NCI-H187 (cell line): ENCODE data around the gene ISM2.

Experiments used
- DNase-seq, 2 experiments: peaks; one replicate each; lab custom pipeline; 2025; lab: John Stamatoyannopoulos, UW

The ISM2 gene

DNA sequence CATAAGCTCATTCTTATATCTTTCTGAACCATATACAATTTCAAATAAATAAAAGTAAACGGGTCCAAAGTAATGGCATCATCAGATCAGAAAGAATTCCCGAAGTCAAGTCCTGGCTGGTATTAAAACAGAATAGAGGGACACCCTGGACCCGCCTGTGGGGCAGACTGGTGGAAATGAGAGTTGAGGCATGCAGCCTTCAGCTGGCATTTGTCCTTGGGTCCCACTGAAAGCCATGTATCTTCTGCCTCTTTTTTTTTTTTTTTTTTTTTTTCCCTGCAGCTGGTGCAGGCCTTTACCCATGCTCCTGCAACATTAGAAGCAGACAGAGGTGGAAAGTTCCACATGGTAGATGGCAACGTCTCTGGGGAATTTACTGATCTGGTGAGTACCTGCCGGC lies 30.8 kb downstream of the ISM2 start:
- no peak for DNase-seq

DNA sequence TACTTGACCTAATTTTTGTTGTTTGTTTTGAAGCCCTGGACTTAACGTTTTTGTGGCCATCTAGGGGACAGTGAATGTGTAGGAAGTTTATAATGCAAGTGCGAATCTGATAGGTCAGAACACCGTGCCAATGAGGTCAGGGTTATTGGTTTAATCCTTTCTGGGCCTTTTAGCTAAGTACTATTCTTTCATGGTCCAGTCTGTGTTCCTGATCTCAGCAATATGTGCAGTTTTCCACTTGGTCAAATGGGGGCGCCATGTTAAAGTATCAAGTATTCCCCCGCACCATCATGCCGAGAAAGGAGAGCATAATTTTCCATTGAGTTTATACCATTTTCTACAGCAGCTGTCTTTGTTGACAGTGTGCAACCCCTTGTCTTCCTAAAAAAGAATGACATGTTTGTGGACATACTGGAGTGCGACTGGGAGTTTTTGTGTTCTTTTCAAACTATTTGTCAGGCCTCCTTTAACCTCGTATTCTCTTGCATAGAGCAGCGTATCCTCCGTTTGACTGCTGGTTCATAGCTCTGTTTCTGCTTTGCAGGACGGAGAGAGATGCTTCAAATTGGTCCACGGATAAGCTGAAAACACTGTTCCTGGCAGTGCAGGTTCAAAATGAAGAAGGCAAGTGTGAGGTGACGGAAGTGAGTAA lies 39.4 kb downstream of the ISM2 start:
- peak in 1 of 2 experiments; percentile 20 for DNase-seq

DNA sequence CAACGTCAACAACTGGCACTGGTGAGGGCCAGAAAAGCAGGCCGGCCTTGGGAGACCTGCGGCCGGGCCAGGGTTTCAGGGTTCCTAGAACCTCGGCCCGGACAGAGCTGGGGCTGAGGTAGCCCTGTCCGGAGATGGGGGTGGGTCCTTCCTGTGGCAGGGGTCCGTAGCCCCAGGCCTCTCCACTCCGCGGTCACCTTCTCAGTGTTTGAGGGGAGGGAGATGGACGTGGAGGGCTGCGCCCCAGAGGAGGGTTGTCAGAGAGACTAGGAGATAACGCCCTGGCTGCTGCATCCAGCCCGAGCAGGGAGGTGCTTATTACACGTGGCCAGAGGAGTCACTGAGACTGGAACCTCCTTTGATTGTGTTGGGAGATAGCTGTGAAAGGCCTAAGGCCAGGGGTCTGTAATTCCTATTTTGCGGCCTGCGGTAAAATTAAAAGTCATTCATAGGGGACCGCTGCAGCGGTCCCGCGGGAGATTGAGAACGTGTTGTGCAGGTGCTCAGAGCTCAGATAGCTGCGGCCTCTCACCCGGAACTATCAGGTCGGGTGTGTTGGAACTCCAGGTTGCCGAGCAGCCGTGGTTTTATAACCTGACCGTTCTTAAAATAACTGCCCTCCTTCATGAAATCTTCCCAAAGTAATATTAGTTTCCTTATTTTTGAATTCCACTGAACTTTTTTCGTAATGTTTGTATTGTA lies 40.2 kb downstream of the ISM2 start:
- no peak for DNase-seq

DNA sequence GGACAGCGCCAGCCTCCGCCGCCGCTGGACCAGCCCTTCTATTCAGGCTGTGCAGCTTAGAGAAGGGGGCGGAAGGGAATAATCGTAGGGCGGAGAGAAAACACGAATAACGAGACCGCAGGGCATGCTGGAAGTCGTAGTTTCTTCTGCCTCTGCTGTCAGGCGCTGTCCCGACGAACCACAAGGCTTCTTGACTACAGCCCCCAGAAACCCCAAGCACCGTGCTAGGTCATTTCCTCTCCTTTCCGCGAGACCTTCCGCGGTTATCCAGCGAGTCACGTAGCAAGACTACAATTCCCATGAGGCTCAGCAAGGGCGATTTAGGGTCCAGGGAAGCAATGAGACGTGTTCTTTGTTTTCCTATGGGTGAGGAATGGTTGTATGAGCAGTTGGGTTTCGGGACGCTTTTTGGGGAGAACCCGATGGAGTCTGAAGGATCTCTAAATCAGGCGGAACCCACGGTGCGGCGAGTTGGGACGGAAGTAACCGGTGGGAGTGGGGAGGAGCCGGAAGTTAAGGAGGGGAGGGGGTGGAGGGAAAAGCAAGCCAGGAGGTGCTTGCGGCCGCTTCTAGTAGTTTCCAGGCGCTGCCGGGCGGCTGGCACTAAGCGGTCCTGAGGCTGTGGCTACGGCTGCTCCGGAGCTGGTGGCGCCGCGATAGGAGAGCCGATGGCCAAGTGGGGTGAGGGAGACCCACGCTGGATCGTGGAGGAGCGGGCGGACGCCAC lies 40.9 kb downstream of the ISM2 start, which contains the start of the genes AHSA1 and VIPAS39:
TSS of gene AHSA1 (plus strand) at position 572 of the 727 bp plus-strand sequence. CDS start at position 669, 97 bp downstream.
TSS of gene VIPAS39 (minus strand) at position 80 of the 727 bp plus-strand sequence. CDS start 3,499 bp downstream, outside the sequence.
- peak; percentile 98 to 100 for DNase-seq

DNA sequence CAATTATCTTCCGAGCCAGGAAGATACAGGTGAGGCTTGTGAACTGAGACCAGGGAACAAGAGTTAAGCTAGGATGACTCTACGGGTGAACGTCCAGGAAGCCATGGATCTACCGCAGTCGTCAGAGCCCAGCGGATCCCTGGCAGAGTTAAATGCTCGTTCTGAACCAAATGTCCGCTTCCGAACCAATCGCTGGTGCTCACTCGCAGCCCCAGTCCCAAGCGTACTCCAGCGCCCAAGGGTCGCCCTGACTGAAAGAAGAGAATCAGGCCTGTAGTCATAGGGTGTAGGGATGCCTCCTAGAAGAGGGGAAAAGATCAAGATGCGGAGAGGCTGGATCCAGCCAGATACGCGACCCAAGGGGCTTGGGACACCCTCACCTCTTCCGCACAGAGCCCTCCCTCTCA lies 41.5 kb downstream of the ISM2 start:
- DNase-seq: no peak

DNA sequence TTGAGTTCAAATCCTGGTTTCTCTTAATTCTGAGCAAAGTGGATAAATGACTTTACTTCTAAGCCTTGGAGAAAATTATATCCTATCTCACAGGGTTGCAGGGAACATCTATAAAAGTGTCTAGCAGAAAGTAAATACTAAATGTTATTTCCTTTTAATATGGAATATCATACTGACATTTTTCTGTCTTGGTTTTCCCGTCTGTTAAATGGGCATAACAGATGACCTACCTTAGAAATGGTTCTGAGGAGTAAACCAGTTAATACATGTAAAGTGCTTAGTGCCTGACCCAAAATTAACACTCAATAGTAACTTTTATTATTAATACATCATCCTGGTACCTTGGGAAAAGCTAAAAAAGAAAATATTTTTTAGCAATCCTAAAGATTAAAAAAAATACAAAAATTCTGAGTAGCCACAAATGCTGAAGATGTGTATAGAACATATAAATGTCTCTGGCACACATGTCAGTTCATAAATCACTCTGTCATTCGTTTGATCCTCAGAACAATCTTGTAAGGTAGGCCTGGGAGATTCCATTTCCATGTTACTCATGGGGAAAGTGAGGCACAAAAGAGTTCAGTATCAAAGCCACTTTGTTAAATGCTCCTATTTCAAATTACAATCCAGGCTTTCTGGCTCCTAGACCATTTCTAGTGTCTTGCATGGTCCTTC lies 42.5 kb downstream of the ISM2 start:
- DNase-seq: no peak

DNA sequence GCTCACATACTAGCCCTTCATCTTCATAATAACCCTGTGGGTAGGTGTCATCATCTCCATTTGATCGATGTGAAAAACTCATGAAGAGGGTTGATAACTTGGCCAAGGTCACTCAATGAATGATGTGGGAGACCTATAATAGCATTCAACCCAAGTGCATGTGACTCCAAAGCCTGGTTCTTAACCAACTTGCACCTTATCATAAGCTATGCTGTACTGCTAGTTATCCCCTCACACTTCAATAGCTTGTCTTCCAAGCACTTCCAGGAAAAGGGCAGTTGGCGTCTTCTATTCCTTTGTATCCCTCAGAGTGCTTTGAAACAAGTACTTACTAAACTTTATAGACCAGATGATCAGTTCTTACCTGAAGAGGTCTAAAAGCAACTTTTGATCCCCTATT lies 56.4 kb downstream of the ISM2 start:
- no peak for DNase-seq

DNA sequence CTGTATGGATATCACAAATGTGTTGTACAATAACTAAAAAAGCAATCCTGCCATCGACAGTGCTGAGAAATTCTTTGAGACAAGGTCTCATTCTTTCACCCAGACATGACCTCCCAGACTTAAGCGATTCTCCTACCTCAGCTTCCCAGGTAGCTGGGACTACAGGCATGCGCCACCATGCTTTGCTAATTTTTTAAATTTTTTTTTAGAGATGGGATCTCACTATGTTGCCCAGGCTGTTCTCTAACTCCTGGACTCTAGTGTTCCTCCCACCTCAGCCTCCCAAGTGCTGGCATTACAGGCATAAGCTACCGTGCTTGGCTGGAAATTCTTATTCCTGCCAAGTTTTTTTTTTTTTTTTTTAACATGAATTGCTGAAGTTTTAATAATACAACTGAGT lies 58.8 kb downstream of the ISM2 start:
- no peak for DNase-seq

DNA sequence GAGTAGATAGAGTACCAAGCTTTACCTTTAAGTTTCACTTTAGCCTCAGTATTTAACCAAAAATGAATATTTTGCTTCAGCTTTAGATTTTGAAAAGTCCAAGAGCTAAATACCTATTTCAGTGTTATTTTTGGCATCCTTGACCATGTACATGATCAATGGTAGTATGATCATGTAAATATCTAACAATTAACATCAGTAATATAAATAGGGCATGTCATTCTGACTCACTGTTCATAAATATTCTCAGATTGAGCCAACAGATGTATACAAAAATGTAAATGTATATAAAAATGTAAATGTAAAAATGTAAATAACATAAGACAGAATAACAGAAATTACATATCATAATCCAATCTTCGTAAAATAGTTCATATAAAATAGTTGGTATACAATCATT lies 60.0 kb downstream of the ISM2 start:
- no peak for DNase-seq

DNA sequence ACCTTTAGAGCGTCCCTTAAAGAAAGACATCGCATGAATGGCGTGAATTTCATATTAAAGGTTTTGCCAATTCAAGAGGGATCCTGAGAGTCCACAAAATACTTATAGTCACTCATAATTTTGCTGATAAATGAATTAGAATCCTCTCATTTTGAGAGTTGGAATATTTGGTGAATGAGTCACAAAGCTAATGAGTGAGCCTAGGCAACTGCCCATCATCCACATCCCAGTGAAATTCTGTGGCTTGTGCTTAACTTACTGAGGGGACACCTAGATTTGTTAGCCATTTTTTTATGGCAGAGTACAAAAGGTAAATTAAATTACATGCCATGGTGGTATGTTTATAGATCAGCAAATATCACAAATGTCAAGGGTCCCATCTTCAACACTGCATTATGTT lies 62.6 kb downstream of the ISM2 start:
- no peak for DNase-seq

DNA sequence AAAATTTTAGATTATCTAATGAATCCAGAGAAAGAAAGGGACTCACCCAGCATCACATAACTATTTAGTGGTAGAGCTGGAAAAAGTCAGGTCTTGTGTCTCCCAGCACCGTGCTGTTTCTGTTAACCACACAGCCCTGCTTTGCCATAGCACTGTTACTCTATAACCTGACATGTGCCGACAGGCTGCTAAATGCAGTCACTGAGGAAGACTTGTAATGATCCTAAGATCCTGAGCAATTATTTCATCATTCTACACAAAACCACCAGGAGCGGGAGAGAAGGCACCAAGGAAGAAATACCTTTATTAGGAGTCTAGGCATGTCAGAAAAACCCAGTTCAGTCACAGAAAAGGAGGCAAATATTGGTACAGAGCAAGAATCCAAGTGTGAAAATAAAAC lies 72.2 kb downstream of the ISM2 start:
- DNase-seq: no peak

DNA sequence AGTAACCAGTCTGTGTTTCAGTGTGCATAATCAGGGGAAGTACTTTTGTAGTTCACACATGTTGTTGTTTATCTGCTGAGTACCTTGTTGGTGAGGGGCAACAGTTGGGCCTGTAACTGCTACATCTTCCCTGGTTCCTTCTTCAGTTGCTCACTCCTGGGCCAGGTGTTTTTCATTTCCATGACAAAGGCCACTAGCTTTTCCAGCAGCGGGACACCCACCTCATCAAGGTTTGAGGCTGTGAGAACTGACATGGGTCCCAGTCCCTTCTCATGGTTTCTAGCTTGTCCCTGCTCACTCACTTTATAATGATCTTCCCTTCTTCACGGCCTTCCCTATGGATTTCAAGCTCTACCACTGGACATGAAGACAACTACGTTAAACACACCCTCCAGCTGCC lies 73.8 kb downstream of the ISM2 start:
- no peak for DNase-seq
